ENCODE data around the gene VEPH1.
"Not testable (repeated sequence)": the region's sequence is repeated elsewhere in the genome, so short reads cannot be mapped to it uniquely, and the experiment has no call there.

Gene VEPH1

DNA sequence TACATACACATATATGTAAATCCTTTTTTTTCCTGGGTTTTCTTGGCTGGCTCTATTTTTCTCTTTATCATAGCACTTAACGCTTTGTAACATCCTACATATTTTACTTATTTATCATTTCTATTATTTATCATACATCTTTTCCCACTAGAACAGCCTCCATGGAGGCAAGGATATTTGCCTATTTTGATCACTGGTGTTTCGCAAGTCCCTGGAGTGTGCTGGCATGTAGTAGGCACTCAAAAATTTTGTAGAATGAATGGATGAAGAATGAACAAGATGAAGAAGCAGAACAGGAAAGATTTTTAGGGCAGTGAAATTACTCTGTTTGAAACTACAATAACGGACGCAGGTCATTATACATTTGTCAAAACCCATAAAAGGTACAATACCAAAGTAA is 149.6 kb downstream of the VEPH1 start:
- no peaks in the 10 kb centered on the region for H3K36me3 ChIP-seq (ENCODE audit: insufficient read depth, low read length)
- no peaks in the 10 kb centered on the region for H4K20me1 ChIP-seq (ENCODE audit: insufficient read depth, low read length)
- H3K79me2 ChIP-seq (ENCODE audit: insufficient read depth, low read length) = no peaks in the 10 kb centered on the region
- no peak overlapping the region for H3K9ac ChIP-seq (ENCODE audit: low read depth, low read length)
- no peaks in the 10 kb centered on the region for H3K4me1 ChIP-seq (ENCODE audit: insufficient read depth, low read length)
- no peak overlapping the region for H3K4me2 ChIP-seq (ENCODE audit: insufficient read depth, low read length)
- H2AFZ ChIP-seq (ENCODE audit: low read depth, low read length) = no peak overlapping the region
- DNase-seq (no peak), ATAC-seq (ENCODE audit: insufficient read depth, low read depth) (no peak)
- TF ChIP-seq CTCF (IDR thresholded peaks at IDR 0.05; ENCODE audit: borderline replicate concordance, extremely low read depth, low read length, poor library complexity, severe bottlenecking) = no peak
- no peak for TF ChIP-seq EZH2 (IDR thresholded peaks at IDR 0.05; ENCODE audit: borderline replicate concordance, low read depth, low read length, severe bottlenecking)
- H3K27ac ChIP-seq (ENCODE audit: low read length) = no peak overlapping the region
- no peak overlapping the region for H3K4me3 ChIP-seq (ENCODE audit: low read depth in 1 of 2, low read length in 2 of 2)
- no peaks in the 10 kb centered on the region for H3K27me3 ChIP-seq (ENCODE audit: insufficient read depth, low read length, poor library complexity)
- no peaks in the 10 kb centered on the region for H3K9me3 ChIP-seq (ENCODE audit: insufficient read depth, low read length, severe bottlenecking)

- Histone ChIP-seq H3K27me3 (ENCODE audit: insufficient read depth, low read length, poor library complexity) (no peaks in the 10 kb centered on the region), H3K9me3 (ENCODE audit: insufficient read depth, low read length, severe bottlenecking) (no peaks in the 10 kb centered on the region), H3K4me1 (ENCODE audit: insufficient read depth, low read length) (no peaks in the 10 kb centered on the region), H2AFZ (ENCODE audit: low read depth, low read length) (no peak overlapping the region), H4K20me1 (ENCODE audit: insufficient read depth, low read length) (no peaks in the 10 kb centered on the region), H3K9ac (ENCODE audit: low read depth, low read length) (no peak overlapping the region), H3K27ac (ENCODE audit: low read length) (no peak overlapping the region), H3K4me3 (ENCODE audit: low read depth in 1 of 2, low read length in 2 of 2) (no peak overlapping the region), H3K4me2 (ENCODE audit: insufficient read depth, low read length) (no peak overlapping the region), H3K79me2 (ENCODE audit: insufficient read depth, low read length) (no peaks in the 10 kb centered on the region), H3K36me3 (ENCODE audit: insufficient read depth, low read length) (no peaks in the 10 kb centered on the region)
- DNase-seq (no peak), ATAC-seq (ENCODE audit: insufficient read depth, low read depth) (no peak)
- no peak for TF ChIP-seq EZH2 (IDR thresholded peaks at IDR 0.05; ENCODE audit: borderline replicate concordance, low read depth, low read length, severe bottlenecking)
- TF ChIP-seq CTCF (IDR thresholded peaks at IDR 0.05; ENCODE audit: borderline replicate concordance, extremely low read depth, low read length, poor library complexity, severe bottlenecking) = peak; percentile 27
Observed at GRCh38 chr3:157351981-157352380, 151.2 kb downstream of the VEPH1 start.

GRCh38 chr3:157350651-157351050 is 152.6 kb downstream of the VEPH1 start:
- H3K4me3 ChIP-seq (ENCODE audit: low read depth in 1 of 2, low read length in 2 of 2); DNase-seq; H3K4me2 ChIP-seq (ENCODE audit: insufficient read depth, low read length); H3K9me3 ChIP-seq (ENCODE audit: insufficient read depth, low read length, severe bottlenecking); H3K79me2 ChIP-seq (ENCODE audit: insufficient read depth, low read length); H2AFZ ChIP-seq (ENCODE audit: low read depth, low read length); H3K27me3 ChIP-seq (ENCODE audit: insufficient read depth, low read length, poor library complexity); H4K20me1 ChIP-seq (ENCODE audit: insufficient read depth, low read length); ATAC-seq (ENCODE audit: insufficient read depth, low read depth); H3K36me3 ChIP-seq (ENCODE audit: insufficient read depth, low read length); H3K27ac ChIP-seq (ENCODE audit: low read length); H3K9ac ChIP-seq (ENCODE audit: low read depth, low read length); H3K4me1 ChIP-seq (ENCODE audit: insufficient read depth, low read length): not testable (repeated sequence)

GRCh38 chr3:157348304-157349075 is 154.7 kb downstream of the VEPH1 start:
- H3K4me2 ChIP-seq (ENCODE audit: insufficient read depth, low read length); H3K79me2 ChIP-seq (ENCODE audit: insufficient read depth, low read length); H3K4me1 ChIP-seq (ENCODE audit: insufficient read depth, low read length); DNase-seq; ATAC-seq (ENCODE audit: insufficient read depth, low read depth); H3K36me3 ChIP-seq (ENCODE audit: insufficient read depth, low read length); H4K20me1 ChIP-seq (ENCODE audit: insufficient read depth, low read length); H2AFZ ChIP-seq (ENCODE audit: low read depth, low read length); H3K27me3 ChIP-seq (ENCODE audit: insufficient read depth, low read length, poor library complexity); H3K27ac ChIP-seq (ENCODE audit: low read length); H3K4me3 ChIP-seq (ENCODE audit: low read depth in 1 of 2, low read length in 2 of 2); H3K9ac ChIP-seq (ENCODE audit: low read depth, low read length); H3K9me3 ChIP-seq (ENCODE audit: insufficient read depth, low read length, severe bottlenecking): not testable (repeated sequence)

Data from DND-41 (cell line).